Gastrocnemius medialis (tissue), 4 donors: ENCODE measurements around the gene IFI30. TPM values are rescaled to one million over a fixed set of nuclear protein-coding genes. Genes with fewer than 3 reads are reported as not detected.

Source experiments
- ATAC-seq, 2 donors: fragments of 150-250 bp; one replicate each; pipeline ENCODE4 v1.9.1; 2016
- DNase-seq, 2 donors: peaks; one replicate each; pipeline ENCODE4 v3.0.0-alpha.2; 2019
- H3K27ac ChIP-seq, 4 donors: fragments of 200-600 bp; sonication (generic); 1 replicate in 1 of 4; 2 replicates in 3 of 4; pipeline ENCODE4 v1.5.1; 2016 to 2018; ENCODE audit warnings: mild to moderate bottlenecking in 2 of 4, moderate library complexity in 1 of 4
- H3K27me3 ChIP-seq, 3 donors: fragments of 200-600 bp; sonication (generic) in 2 of 3; 1 replicate in 1 of 3; 2 replicates in 2 of 3; pipeline versions ENCODE4 v1.5.1 to v1.6.0; 2016 to 2019; ENCODE audit warnings: mild to moderate bottlenecking in 1 of 3, moderate library complexity in 1 of 3
- H3K36me3 ChIP-seq, 2 donors: fragments of 200-600 bp; sonication (generic) in 1 of 2; one replicate each; pipeline ENCODE4 v1.5.1; 2017 to 2018
- H3K4me1 ChIP-seq, 2 donors: fragments of 200-600 bp; sonication (generic) in 1 of 2; one replicate each; pipeline ENCODE4 v1.5.1; 2016 to 2017; ENCODE audit warnings: mild to moderate bottlenecking in 2 of 2
- H3K4me3 ChIP-seq, 4 donors: fragments of 200-600 bp; sonication (generic) in 3 of 4; 1 replicate in 1 of 4; 2 replicates in 3 of 4; pipeline ENCODE4 v1.5.1; 2016 to 2019; ENCODE audit warnings: mild to moderate bottlenecking in 2 of 4
- H3K9me3 ChIP-seq, 3 donors: fragments of 200-600 bp; sonication (generic) in 2 of 3; 1 replicate in 1 of 3; 2 replicates in 2 of 3; pipeline ENCODE4 v1.5.1; 2016 to 2019
- CTCF ChIP-seq, 5 experiments: fragments of 450-650 bp in 3 of 5; fragments of 200-600 bp in 2 of 5; sonication (generic) in 2 of 5; IDR thresholded peaks in 4 of 5; conservative IDR thresholded peaks in 1 of 5; 1 replicate in 4 of 5; 2 replicates in 1 of 5; pipeline ENCODE4 v1.5.1; 2016 to 2019; ENCODE audit warnings: antibody characterized with exemption in 5 of 5, mild to moderate bottlenecking in 3 of 5, moderate library complexity in 3 of 5
- POLR2A ChIP-seq, 2 donors: fragments of 450-650 bp; IDR thresholded peaks; one replicate each; pipeline ENCODE4 v1.6.1; 2017; ENCODE audit warnings: antibody characterized with exemption in 2 of 2, mild to moderate bottlenecking in 2 of 2, moderate library complexity in 2 of 2
- in situ Hi-C, 4 donors: fragments of 200-750 bp; cut with MboI; loops; one replicate each; pipeline versions ENCODE4 v1.15.0 to v1.8.0; 2017; ENCODE audit warnings: low sequenced_read_pairs in 4 of 4
- intact Hi-C: fragments of 100-400 bp; cut with DNase I; formaldehyde crosslinking; loops from one replicate; pipeline ENCODE4 v1.15.1; 2023; ENCODE audit warnings: low total_unique reads
- total RNA-seq, 4 donors: library from RNA; depleted of rRNA; stranded (reverse); fragments of >200 nt; gene quantifications; one replicate each; pipeline versions ENCODE4 v1.1.0 to v1.2.3, GENCODE V29; 2016

The IFI30 gene
- total RNA-seq, 4 donors from 2014 or later = 3.5 to 20.4 (median 14.0) TPM

DNA sequence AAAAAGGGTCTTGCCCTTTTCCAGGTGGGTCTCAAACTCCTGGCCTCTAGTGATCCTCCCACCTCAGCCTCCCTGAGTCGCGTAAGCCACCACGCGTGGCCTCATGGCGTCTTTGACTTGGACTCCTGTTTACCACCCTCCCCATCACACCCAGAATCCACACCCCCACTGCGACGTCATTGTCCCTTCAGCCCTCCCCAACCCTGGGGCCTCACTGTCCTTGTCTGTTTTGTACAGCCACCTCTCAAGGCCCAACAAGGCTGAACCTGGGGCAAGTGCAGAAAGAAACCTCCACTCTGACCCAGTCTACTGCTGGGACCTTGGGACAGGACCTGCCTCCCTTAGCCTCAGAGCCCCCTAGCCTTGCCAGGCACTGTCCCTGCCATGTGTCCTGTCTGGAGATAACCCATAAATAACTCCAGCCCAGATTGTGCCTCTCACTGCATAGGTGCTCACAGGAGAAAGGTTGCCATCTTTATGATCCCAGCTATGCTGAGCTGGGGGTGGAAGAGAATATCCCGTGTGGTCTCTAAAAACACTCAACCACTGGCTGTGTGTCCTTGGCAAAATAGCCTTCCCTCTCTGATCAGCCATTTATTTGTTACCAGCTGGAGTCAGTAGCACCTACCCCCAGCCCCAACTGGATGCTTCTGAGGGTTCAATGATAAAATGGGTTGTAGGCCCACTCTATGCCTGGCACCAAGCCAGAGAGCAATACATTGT is 1.8 kb upstream of the IFI30 start:
- intact Hi-C loops = no loop called here
- DNase-seq (no peak), ATAC-seq (no peak)
- Histone ChIP-seq H3K4me1 (peaks cover 8 to 12% of the 10 kb centered on the region in 2 donors), H3K9me3 (no peaks in the 10 kb centered on the region), H3K27ac (no peak overlapping the region), H3K4me3 (no peak overlapping the region), H3K27me3 (no peaks in the 10 kb centered on the region), H3K36me3 (peaks cover 0 to 28% of the 10 kb centered on the region in 2 donors)
- no peak for TF ChIP-seq POLR2A (IDR thresholded peaks at IDR 0.05)
- no peak for TF ChIP-seq CTCF (IDR thresholded peaks at IDR 0.05 in 4 of 5, conservative IDR thresholded peaks at IDR 0.05 in 1 of 5)
- in situ Hi-C loops = no loop called here

- in situ Hi-C loops (no loop called here), intact Hi-C loops (no loop called here)
- ATAC-seq = no peak
- H3K4me3 ChIP-seq = no peak overlapping the region
- H3K9me3 ChIP-seq = no peaks in the 10 kb centered on the region
- no peak for DNase-seq
- peaks cover 8 to 12% of the 10 kb centered on the region in 2 donors for H3K4me1 ChIP-seq
- H3K36me3 ChIP-seq = peaks cover 0 to 20% of the 10 kb centered on the region in 2 donors
- H3K27ac ChIP-seq = peak overlapping the region in 1 of 4 donors; percentile 4
- no peak for TF ChIP-seq POLR2A (IDR thresholded peaks at IDR 0.05)
- TF ChIP-seq CTCF (IDR thresholded peaks at IDR 0.05 in 4 of 5, conservative IDR thresholded peaks at IDR 0.05 in 1 of 5) = no peak
- peaks cover 0 to 3% (median 0%) of the 10 kb centered on the region in 3 donors for H3K27me3 ChIP-seq
These were observed 1.1 kb upstream of the IFI30 start for GRCh38 chr19:18172331-18173053.

GRCh38 chr19:18173054-18173571 is 500 bp upstream of the IFI30 start:
- Histone ChIP-seq H3K36me3 (peaks cover 0 to 15% of the 10 kb centered on the region in 2 donors), H3K27ac (peak overlapping the region in 3 of 4 donors; percentile 17 to 55 (median 35)), H3K4me3 (peak overlapping the region; percentile 63 to 79 (median 68)), H3K4me1 (peaks cover 8 to 12% of the 10 kb centered on the region in 2 donors), H3K27me3 (peaks cover 0 to 3% (median 0%) of the 10 kb centered on the region in 3 donors), H3K9me3 (no peaks in the 10 kb centered on the region)
- ATAC-seq (no peak), DNase-seq (peak in 1 of 2 donors; percentile 52)
- in situ Hi-C loops = no loop called here
- intact Hi-C loops = no loop called here
- TF ChIP-seq POLR2A (IDR thresholded peaks at IDR 0.05) (no peak), CTCF (IDR thresholded peaks at IDR 0.05 in 4 of 5, conservative IDR thresholded peaks at IDR 0.05 in 1 of 5) (no peak)

DNA sequence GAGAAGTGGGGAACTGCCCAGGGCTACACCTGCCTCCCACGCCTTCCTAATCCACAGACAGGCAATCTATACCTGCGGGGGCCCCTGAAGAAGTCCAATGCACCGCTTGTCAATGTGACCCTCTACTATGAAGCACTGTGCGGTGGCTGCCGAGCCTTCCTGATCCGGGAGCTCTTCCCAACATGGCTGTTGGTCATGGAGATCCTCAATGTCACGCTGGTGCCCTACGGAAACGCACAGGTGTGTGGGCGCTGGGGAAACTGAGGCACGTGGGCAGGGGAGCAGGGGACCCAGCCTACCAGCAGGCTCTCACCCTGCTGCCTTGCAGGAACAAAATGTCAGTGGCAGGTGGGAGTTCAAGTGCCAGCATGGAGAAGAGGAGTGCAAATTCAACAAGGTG is 1.4 kb downstream of the IFI30 start:
- DNase-seq (no peak), ATAC-seq (no peak)
- peaks cover 0 to 3% (median 0%) of the 10 kb centered on the region in 3 donors for H3K27me3 ChIP-seq
- peaks cover 8 to 12% of the 10 kb centered on the region in 2 donors for H3K4me1 ChIP-seq
- H3K4me3 ChIP-seq = peak overlapping the region in 1 of 4 donors; percentile 63
- no peak overlapping the region for H3K27ac ChIP-seq
- TF ChIP-seq CTCF (IDR thresholded peaks at IDR 0.05 in 4 of 5, conservative IDR thresholded peaks at IDR 0.05 in 1 of 5) (no peak), POLR2A (IDR thresholded peaks at IDR 0.05) (no peak)
- intact Hi-C loops (no loop called here), in situ Hi-C loops (no loop called here)
- no peaks in the 10 kb centered on the region for H3K36me3 ChIP-seq
- no peaks in the 10 kb centered on the region for H3K9me3 ChIP-seq
